Progenitor cell of endocrine pancreas (in vitro differentiated cells): Measurements from ENCODE around the gene GAS2L1. TPM values are rescaled to one million over a fixed set of nuclear protein-coding genes. Genes with fewer than 3 reads are reported as not detected.
"Not testable (repeated sequence)": the region's sequence is repeated elsewhere in the genome, so short reads cannot be mapped to it uniquely, and the experiment has no call there.

Source experiments
- DNase-seq: peaks from one replicate; pipeline ENCODE4 v3.0.0; 2021; ENCODE audit warnings: low spot score; ENCODE audit not compliant: unreplicated experiment
- H3K27ac Mint-ChIP-seq: 2 replicates; pipeline ENCODE4 v1.8.0; 2021; ENCODE audit warnings: mild to moderate bottlenecking, moderate library complexity, mixed read lengths
- H3K27me3 Mint-ChIP-seq: 2 replicates; pipeline ENCODE4 v1.8.0; 2021; ENCODE audit warnings: mixed read lengths
- H3K36me3 Mint-ChIP-seq: 2 replicates; pipeline ENCODE4 v1.8.0; 2022; ENCODE audit warnings: mixed read lengths; ENCODE audit not compliant: insufficient read depth
- H3K4me1 Mint-ChIP-seq: 2 replicates; pipeline ENCODE4 v1.8.0; 2021; ENCODE audit warnings: low read depth, mixed read lengths
- H3K4me3 Mint-ChIP-seq: 2 replicates; pipeline ENCODE4 v1.8.0; 2021; ENCODE audit warnings: low read depth, mild to moderate bottlenecking, moderate library complexity, mixed read lengths
- H3K9me3 Mint-ChIP-seq: 2 replicates; pipeline ENCODE4 v1.8.0; 2021; ENCODE audit warnings: low read depth, mixed read lengths
- CTCF ChIP-seq: fragments of 200-600 bp; sonication (generic); IDR thresholded peaks from one replicate; pipeline ENCODE4 v1.5.0; 2021; ENCODE audit warnings: antibody characterized with exemption, mild to moderate bottlenecking; ENCODE audit not compliant: unreplicated experiment
- total RNA-seq: library from RNA; stranded (reverse); gene quantifications from 2 replicates; pipeline ENCODE4 v1.2.1, GENCODE V29; 2021

GAS2L1 gene
- total RNA-seq, 1 donor from 2014 or later, result 11.5 TPM

- H3K4me3 Mint-ChIP-seq, result no peak overlapping the region
- no peak for DNase-seq
- no peak for TF ChIP-seq CTCF
- no peak overlapping the region for H3K27ac Mint-ChIP-seq
- H3K36me3 Mint-ChIP-seq, result peaks cover 25% of the 10 kb centered on the region
- H3K27me3 Mint-ChIP-seq, result no peaks in the 10 kb centered on the region
- H3K4me1 Mint-ChIP-seq, result peaks cover 6% of the 10 kb centered on the region
- H3K9me3 Mint-ChIP-seq, result no peaks in the 10 kb centered on the region
These were observed 35.3 kb downstream of the GAS2L1 start for GRCh38 chr22:29341849-29342127.

- Mint-ChIP-seq H3K27me3 (no peaks in the 10 kb centered on the region), H3K4me1 (peaks cover 6% of the 10 kb centered on the region), H3K27ac (no peak overlapping the region), H3K36me3 (peaks cover 23% of the 10 kb centered on the region), H3K9me3 (no peaks in the 10 kb centered on the region), H3K4me3 (no peak overlapping the region)
- no peak for TF ChIP-seq CTCF
- DNase-seq, result no peak
These were observed 35.7 kb downstream of the GAS2L1 start for GRCh38 chr22:29342177-29342576.

- no peak overlapping the region for H3K4me3 Mint-ChIP-seq
- no peak overlapping the region for H3K27ac Mint-ChIP-seq
- DNase-seq, result no peak
- H3K9me3 Mint-ChIP-seq, result no peaks in the 10 kb centered on the region
- no peaks in the 10 kb centered on the region for H3K27me3 Mint-ChIP-seq
- TF ChIP-seq CTCF, result no peak
- peaks cover 6% of the 10 kb centered on the region for H3K4me1 Mint-ChIP-seq
- peaks cover 25% of the 10 kb centered on the region for H3K36me3 Mint-ChIP-seq
These were observed 36.3 kb downstream of the GAS2L1 start for GRCh38 chr22:29342577-29343312.

GRCh38 chr22:29343313-29343805 is 36.9 kb downstream of the GAS2L1 start:
- no peak for TF ChIP-seq CTCF
- Mint-ChIP-seq H3K4me3 (no peak overlapping the region), H3K9me3 (no peaks in the 10 kb centered on the region), H3K27ac (no peak overlapping the region), H3K27me3 (no peaks in the 10 kb centered on the region), H3K36me3 (peaks cover 25% of the 10 kb centered on the region), H3K4me1 (peaks cover 6% of the 10 kb centered on the region)
- DNase-seq, result no peak

GRCh38 chr22:29344137-29344536 is 37.7 kb downstream of the GAS2L1 start:
- no peaks in the 10 kb centered on the region for H3K9me3 Mint-ChIP-seq
- no peak for DNase-seq
- no peak for TF ChIP-seq CTCF
- peaks cover 25% of the 10 kb centered on the region for H3K36me3 Mint-ChIP-seq
- H3K4me3 Mint-ChIP-seq, result no peak overlapping the region
- H3K27me3 Mint-ChIP-seq, result no peaks in the 10 kb centered on the region
- H3K4me1 Mint-ChIP-seq, result peaks cover 6% of the 10 kb centered on the region
- no peak overlapping the region for H3K27ac Mint-ChIP-seq

GRCh38 chr22:29344889-29345288 is 38.4 kb downstream of the GAS2L1 start:
- H3K4me3 Mint-ChIP-seq, H3K9me3 Mint-ChIP-seq, H3K4me1 Mint-ChIP-seq, DNase-seq, H3K27ac Mint-ChIP-seq, H3K27me3 Mint-ChIP-seq: not testable (repeated sequence)
- peaks cover 22% of the 10 kb centered on the region for H3K36me3 Mint-ChIP-seq
